ENCODE results near the gene SORBS1. TPM values are rescaled to one million over a fixed set of nuclear protein-coding genes. Genes with fewer than 3 reads are reported as not detected.

SORBS1 gene
- total and polyA plus RNA-seq, 12 donors = 140 to 1,253 (median 1,042) TPM

DNA sequence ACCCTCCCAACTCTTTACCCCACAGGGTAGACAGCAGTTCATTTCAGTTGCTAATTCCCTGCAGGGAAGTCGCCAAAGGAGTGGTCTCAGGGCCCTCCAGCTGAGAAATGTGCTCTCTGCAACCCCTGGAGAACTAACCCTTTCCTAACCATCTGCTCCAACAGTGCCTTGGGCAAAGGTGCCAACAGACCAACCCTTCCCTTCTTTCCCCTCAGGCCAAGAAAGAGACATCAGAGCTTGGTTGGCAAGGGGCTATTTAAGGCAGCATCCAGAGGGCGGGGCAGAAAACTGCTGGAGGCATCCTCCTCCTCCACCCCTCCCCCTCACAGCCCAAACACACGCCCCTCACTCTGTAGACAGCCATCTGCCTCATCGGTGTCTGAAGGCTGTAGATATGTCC is 1.7 kb downstream of the SORBS1 start:
- peak in 4 of 8 donors; percentile 6 to 41 (median 12) for ATAC-seq

DNA sequence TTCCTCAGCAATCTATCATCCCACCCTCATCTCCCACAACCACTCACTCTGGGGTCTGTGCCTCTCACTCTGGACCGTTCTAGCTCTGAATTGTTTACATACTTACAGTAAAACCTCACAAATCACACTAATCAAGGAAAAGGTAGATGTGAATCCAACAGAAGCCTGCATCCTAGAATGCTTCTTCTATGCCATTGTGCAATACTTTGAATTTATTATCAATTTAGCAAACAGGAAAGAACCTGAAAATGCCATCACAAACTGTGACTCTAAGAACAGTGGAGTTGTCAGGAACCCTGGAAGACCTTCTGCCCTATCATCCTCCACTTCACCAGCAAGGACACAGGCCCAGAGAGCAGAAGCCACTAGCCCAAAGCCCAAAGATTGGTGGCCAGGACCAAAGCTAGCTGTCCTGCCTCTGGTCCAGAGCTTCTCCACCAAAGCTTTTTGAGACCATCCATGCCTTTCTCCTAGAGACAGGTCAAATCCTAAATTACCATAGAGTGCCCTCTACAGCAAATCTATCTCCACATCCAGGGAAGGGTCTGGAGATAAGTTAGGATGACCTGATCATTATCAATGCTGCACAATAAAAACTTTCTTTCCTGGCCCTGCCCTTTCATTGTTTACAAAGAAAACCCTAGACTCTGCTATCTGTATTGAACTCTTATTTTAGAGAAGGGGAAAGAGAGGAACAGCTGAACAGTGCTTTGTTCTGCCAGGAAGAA is 2.4 kb downstream of the SORBS1 start:
- no peaks in the 10 kb centered on the region for H3K36me3 ChIP-seq
- H3K9me3 ChIP-seq = peaks cover 0 to 3% (median 0%) of the 10 kb centered on the region in 11 donors
- H3K27me3 ChIP-seq = peaks cover 0 to 8% (median 0%) of the 10 kb centered on the region in 7 donors
- intact Hi-C loops (cut with DNase I) = loop anchor here in 6 of 10 donors (5.0 to 10.0 kb wide), 7 partner anchors 36 to 111 kb away; no protein-coding TSS in a partner anchor
- TF ChIP-seq, protein P1, sequence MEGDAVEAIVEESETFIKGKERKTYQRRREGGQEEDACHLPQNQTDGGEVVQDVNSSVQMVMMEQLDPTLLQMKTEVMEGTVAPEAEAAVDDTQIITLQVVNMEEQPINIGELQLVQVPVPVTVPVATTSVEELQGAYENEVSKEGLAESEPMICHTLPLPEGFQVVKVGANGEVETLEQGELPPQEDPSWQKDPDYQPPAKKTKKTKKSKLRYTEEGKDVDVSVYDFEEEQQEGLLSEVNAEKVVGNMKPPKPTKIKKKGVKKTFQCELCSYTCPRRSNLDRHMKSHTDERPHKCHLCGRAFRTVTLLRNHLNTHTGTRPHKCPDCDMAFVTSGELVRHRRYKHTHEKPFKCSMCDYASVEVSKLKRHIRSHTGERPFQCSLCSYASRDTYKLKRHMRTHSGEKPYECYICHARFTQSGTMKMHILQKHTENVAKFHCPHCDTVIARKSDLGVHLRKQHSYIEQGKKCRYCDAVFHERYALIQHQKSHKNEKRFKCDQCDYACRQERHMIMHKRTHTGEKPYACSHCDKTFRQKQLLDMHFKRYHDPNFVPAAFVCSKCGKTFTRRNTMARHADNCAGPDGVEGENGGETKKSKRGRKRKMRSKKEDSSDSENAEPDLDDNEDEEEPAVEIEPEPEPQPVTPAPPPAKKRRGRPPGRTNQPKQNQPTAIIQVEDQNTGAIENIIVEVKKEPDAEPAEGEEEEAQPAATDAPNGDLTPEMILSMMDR (IDR thresholded peaks at IDR 0.05) = peak in 4 of 9 donors; percentile 11 to 40 (median 32)
- DNase-seq = no peak
- peak overlapping the region; percentile 85 to 99 (median 92) for H3K4me3 ChIP-seq
- no peak for ATAC-seq
- peaks cover 3 to 68% (median 41%) of the 10 kb centered on the region in 9 donors for H3K4me1 ChIP-seq
- WGBS, 2 donors = 33 to 70% methylated on average over 1 of the region's 1 CpG
- peak overlapping the region; percentile 22 to 94 (median 87) for H3K27ac ChIP-seq

More for the DNA sequence above, 1.7 kb downstream of the SORBS1 start:
- peak overlapping the region; percentile 22 to 94 (median 87) for H3K27ac ChIP-seq
- H3K4me1 ChIP-seq = peaks cover 3 to 68% (median 41%) of the 10 kb centered on the region in 9 donors
- H3K4me3 ChIP-seq = peak overlapping the region; percentile 85 to 99 (median 92)
- no peaks in the 10 kb centered on the region for H3K36me3 ChIP-seq
- peaks cover 0 to 8% (median 0%) of the 10 kb centered on the region in 7 donors for H3K27me3 ChIP-seq
- intact Hi-C loops (cut with DNase I) = loop anchor here in 6 of 10 donors (5.0 to 10.0 kb wide), 7 partner anchors 37 to 112 kb away; no protein-coding TSS in a partner anchor
- H3K9me3 ChIP-seq = no peaks in the 10 kb centered on the region
- DNase-seq = peak in 1 of 2 donors; percentile 39
- TF ChIP-seq, protein P1 (IDR thresholded peaks at IDR 0.05) = no peak
- WGBS, 2 donors = 22 to 26% methylated on average over 4 of the region's 4 CpGs

DNA sequence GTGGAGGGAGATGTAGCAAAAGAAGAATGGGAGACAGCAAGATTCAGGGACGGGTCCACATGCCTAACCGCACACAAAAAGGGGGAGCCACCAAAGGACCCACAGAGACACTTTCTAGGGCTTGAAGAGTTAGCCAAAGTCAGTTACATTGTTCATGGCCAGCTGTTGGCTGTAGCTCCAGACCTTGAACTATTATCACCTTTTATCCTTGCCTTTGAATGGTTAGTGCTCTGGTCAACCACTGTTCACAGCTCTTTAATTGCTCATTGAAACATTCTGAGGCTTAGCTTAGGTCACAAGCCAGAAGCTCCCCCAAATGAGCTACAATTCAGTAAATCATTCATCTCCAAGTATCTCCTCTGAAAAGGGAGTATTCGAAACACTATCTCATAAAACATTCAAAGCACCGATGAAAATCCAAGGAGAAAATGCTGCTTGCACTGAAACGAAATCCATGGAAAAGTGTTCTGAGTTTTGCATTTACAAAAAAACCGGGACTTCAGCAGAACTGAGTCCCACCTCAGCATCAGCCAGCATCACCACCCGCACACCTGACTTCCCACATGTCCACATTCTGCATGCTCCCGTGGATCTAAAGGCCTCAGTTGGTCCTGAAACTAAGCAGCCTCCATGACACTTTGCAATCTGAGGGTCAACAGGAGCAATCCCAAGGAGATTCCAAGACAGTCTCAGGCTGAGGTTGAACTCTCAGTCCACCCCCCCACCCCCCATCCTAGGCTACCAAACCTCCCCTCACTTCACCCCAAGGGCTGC is 4.0 kb downstream of the SORBS1 start:
- Histone ChIP-seq H3K27me3 (peaks cover 0 to 8% (median 0%) of the 10 kb centered on the region in 7 donors), H3K4me1 (peaks cover 3 to 73% (median 48%) of the 10 kb centered on the region in 9 donors), H3K36me3 (peaks cover 0 to 3% (median 0%) of the 10 kb centered on the region in 9 donors), H3K27ac (peak overlapping the region in 7 of 10 donors; percentile 11 to 94 (median 92)), H3K4me3 (peak overlapping the region in 1 of 10 donors; percentile 3), H3K9me3 (peaks cover 0 to 14% (median 0%) of the 10 kb centered on the region in 11 donors)
- DNase-seq (no peak), ATAC-seq (no peak)
- TF ChIP-seq, protein P1 (IDR thresholded peaks at IDR 0.05) = no peak
- 68% methylated on average over 8 of the region's 8 CpGs for WGBS, 2 donors
- intact Hi-C loops (cut with DNase I) = loop anchor here in 6 of 10 donors (2.0 to 10.0 kb wide), 8 partner anchors 35 to 110 kb away; no protein-coding TSS in a partner anchor

DNA sequence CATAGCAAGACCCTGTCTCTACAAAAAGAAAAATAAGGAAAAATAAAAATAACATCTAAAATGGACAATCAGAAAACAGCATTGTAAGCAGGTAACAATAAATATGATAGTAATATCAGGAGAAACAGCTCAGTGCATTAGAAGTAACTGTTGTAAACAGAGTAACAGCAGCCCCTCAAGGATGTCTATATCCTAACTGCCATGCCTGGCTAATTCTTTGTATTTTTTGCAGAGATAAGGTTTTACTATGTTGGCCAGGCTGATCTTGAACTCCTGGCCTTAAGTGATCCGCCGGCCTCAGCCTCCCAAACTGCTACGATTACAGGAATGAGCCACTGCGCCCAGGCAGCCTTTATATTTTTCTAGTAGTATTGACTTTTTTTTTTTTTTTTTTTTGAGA is 7.5 kb downstream of the SORBS1 start:
- Histone ChIP-seq H3K27ac (peak overlapping the region in 1 of 10 donors; percentile 40), H3K27me3 (no peaks in the 10 kb centered on the region), H3K9me3 (peaks cover 0 to 14% (median 0%) of the 10 kb centered on the region in 11 donors), H3K4me3 (no peak overlapping the region), H3K4me1 (peaks cover 9 to 81% (median 74%) of the 10 kb centered on the region in 9 donors), H3K36me3 (peaks cover 0 to 3% (median 0%) of the 10 kb centered on the region in 9 donors)
- DNase-seq (no peak), ATAC-seq (no peak)
- intact Hi-C loops (cut with DNase I) = loop anchor here in 2 of 10 donors (10.0 kb wide), 2 partner anchors 49 to 79 kb away; no protein-coding TSS in a partner anchor
- TF ChIP-seq, protein P1 (IDR thresholded peaks at IDR 0.05) = no peak
- 97 to 98% methylated on average over 4 of the region's 4 CpGs for WGBS, 2 donors
